ENCODE data around the gene ANXA2.

ANXA2 gene

GRCh38 chr15:60426870-60427508 is 29.2 kb upstream of the ANXA2 start:
- TF ChIP-seq CTCF (IDR thresholded peaks at IDR 0.05; ENCODE audit: extremely low read depth, missing control alignments), result no peak
- no peak for DNase-seq (ENCODE audit: low spot score)

- TF ChIP-seq CTCF (IDR thresholded peaks at IDR 0.05; ENCODE audit: extremely low read depth, missing control alignments), result no peak
- no peak for DNase-seq (ENCODE audit: low spot score)
Observed at GRCh38 chr15:60425461-60425860, 27.7 kb upstream of the ANXA2 start.

GRCh38 chr15:60424006-60424405 is 26.2 kb upstream of the ANXA2 start:
- no peak for TF ChIP-seq CTCF (IDR thresholded peaks at IDR 0.05; ENCODE audit: extremely low read depth, missing control alignments)
- no peak for DNase-seq (ENCODE audit: low spot score)

GRCh38 chr15:60423537-60423936 is 25.8 kb upstream of the ANXA2 start:
- no peak for DNase-seq (ENCODE audit: low spot score)
- TF ChIP-seq CTCF (IDR thresholded peaks at IDR 0.05; ENCODE audit: extremely low read depth, missing control alignments), result no peak

- DNase-seq (ENCODE audit: low spot score), result no peak
- TF ChIP-seq CTCF (IDR thresholded peaks at IDR 0.05; ENCODE audit: extremely low read depth, missing control alignments), result no peak
Observed at GRCh38 chr15:60421544-60421943, 23.8 kb upstream of the ANXA2 start.

- DNase-seq (ENCODE audit: low spot score), result no peak
- no peak for TF ChIP-seq CTCF (IDR thresholded peaks at IDR 0.05; ENCODE audit: extremely low read depth, missing control alignments)
Observed at GRCh38 chr15:60420203-60420716, 22.5 kb upstream of the ANXA2 start.

GRCh38 chr15:60419753-60420152 is 22.0 kb upstream of the ANXA2 start:
- DNase-seq (ENCODE audit: low spot score), result no peak
- TF ChIP-seq CTCF (IDR thresholded peaks at IDR 0.05; ENCODE audit: extremely low read depth, missing control alignments), result no peak

Data from GM20000 (cell line).